ENCODE results near the gene PARM1.

GRCh38 chr4:75015627-75016026 is 82.7 kb downstream of the PARM1 start:
- no peak for TF ChIP-seq CTCF (conservative IDR thresholded peaks at IDR 0.05 in 1 of 2, IDR thresholded peaks at IDR 0.05 in 1 of 2; ENCODE audit: low read depth in 1 of 2, low read length in 2 of 2)
- no peak for TF ChIP-seq EZH2 (IDR thresholded peaks at IDR 0.05; ENCODE audit: low read length, missing control alignments)
